AG08395 (cell line): ENCODE results near the gene ZNF326.
A peak's percentile ranks its signal among the peaks of the same experiment; 100 is the strongest.
"Not testable (repeated sequence)": the region's sequence is repeated elsewhere in the genome, so short reads cannot be mapped to it uniquely, and the experiment has no call there.

Experiments used
- DNase-seq: peaks from one replicate; pipeline ENCODE4 v3.0.0; 2012; ENCODE audit warnings: mixed read lengths, low spot score

Gene ZNF326

GRCh38 chr1:89996450-89997110 lies 1.7 kb downstream of the ZNF326 start:
- DNase-seq: no peak

DNA sequence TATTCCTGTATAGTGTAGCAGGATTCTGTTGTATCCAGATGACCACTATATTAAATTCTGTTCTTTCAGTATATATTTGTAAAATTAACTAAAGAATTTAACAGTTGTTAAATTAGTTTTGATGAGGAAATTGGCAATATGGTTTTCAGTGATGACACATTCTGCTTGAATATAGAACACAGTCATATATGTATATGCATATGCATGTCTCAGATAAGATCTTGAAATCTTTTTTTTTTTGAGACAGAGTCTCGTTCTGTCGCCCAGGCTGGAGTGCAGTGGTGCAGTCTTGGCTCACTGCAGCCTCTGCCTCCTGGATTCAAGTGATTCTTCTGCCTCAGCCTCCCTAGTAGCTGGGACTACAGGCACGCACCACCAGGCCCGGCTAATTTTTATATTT lies 2.2 kb downstream of the ZNF326 start:
- DNase-seq: not testable (repeated sequence)

DNA sequence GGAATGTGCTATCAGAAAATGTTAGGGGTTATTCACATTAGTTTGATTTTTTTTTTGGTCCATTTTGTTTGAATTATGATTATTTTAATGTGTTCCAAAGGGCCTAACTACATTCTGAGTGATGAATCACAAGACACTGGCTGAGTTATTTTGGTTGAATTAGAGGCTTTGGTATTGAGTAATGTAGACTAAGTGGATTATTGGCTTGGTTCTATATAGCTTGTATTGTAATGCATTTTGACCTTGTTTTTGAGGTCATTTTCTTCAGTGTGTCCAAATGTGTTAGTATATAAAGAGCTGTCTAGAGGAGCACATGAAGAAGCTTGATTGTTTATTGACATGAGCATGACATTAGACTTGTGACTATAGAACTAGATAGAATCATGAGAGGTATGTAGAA lies 3.4 kb downstream of the ZNF326 start:
- DNase-seq: no peak

DNA sequence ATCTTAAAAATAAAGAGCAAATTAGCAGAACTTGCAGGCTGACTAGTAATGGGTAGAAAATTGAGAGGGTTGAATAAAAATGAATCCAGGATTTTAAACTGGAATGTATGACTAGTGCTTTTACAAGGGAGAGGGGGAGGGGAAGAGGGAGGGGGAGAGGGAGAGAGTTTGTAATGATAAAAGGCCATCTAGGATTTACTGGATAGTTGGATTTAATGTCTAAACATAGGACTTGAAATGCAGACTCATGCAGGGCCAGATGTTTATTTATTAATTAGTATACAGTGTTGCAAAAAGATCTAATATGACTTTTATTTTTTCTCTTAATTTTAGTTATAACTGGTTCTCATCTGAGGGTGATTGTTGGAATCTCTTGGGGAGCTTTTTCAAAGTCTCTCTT lies 4.3 kb downstream of the ZNF326 start:
- no peak for DNase-seq

- no peak for DNase-seq
Observed at GRCh38 chr1:89999628-90000027, 4.7 kb downstream of the ZNF326 start.

- no peak for DNase-seq
Observed at GRCh38 chr1:90000934-90001676, 6.2 kb downstream of the ZNF326 start.

GRCh38 chr1:90007979-90008404 lies 13.1 kb downstream of the ZNF326 start:
- DNase-seq: no peak

DNA sequence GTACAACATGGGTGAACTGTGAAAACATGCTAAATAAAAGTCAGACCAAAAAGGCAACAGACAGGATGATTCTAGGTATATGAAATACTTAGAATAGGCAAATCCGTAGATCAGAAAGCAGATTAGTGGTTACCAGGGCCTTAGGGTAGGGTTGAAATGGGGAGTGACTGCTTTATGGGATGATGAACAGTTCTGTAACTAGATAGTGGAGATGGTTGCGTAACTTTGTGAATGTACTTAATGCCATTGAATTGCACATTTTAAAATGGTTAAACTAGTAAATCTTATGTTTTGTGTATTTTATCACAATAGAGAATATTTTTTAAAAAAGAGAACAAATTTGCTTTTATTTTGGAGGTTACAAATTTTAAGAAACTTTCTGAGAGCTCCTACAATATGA lies 17.4 kb downstream of the ZNF326 start:
- DNase-seq: no peak

DNA sequence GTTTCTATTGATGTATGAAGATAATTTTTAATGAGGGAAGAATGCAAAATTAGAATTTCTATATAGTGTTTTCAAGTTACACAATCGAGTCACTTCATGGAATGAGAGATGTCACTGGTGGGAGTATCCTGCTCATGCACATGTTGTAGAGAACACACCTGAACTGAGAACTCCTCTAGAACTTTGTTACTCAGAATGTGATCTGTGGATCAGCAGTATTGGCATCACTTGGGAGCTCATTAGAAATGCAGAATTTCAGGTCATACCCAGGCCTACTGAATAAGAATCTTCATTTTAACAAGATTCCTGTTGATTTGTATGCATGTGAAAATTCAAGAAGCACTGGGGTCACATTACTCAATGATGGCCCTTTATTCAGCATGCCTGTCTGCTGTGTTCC lies 28.8 kb downstream of the ZNF326 start:
- no peak for DNase-seq

- DNase-seq: no peak
Observed at GRCh38 chr1:90027281-90027680, 32.4 kb downstream of the ZNF326 start.

DNA sequence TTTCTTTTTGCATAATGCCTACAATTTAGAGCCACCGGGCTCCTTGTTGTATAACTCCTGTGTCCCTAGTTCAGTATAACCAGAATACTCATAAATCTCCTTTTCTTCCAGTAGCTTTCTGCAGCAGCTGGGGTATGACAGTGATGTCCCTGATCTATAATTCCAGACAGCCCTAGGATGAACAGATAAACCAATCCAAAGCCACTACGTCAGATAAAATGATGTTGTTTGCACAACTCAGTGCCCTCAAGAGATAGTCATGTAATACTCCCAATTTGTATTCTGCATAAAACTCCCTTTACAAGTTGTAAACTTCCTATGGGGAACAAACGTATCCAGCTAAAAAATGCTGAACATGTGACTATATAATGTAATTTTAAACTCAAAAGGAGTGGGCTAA lies 44.7 kb downstream of the ZNF326 start:
- no peak for DNase-seq

DNA sequence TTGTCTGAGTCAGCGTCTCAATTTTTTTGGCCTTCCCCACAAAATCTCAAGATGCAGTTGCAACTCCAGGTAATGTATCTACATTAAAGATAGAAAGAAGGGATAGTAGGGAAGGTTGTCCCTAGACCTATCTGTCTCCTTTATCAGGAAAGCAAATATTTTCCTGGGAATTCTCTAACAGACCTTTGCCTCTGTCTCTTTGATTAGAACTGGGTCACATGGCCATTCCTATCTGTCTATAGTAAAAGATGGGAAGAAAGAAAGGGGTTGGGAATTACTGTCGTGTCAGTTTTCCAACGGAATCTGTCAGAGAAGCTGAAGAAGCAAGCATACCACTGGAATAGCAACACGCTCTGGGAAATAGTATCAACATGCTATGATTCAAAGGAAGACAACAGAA lies 48.7 kb downstream of the ZNF326 start:
- no peak for DNase-seq

GRCh38 chr1:90044346-90044745 lies 49.4 kb downstream of the ZNF326 start:
- no peak for DNase-seq

DNA sequence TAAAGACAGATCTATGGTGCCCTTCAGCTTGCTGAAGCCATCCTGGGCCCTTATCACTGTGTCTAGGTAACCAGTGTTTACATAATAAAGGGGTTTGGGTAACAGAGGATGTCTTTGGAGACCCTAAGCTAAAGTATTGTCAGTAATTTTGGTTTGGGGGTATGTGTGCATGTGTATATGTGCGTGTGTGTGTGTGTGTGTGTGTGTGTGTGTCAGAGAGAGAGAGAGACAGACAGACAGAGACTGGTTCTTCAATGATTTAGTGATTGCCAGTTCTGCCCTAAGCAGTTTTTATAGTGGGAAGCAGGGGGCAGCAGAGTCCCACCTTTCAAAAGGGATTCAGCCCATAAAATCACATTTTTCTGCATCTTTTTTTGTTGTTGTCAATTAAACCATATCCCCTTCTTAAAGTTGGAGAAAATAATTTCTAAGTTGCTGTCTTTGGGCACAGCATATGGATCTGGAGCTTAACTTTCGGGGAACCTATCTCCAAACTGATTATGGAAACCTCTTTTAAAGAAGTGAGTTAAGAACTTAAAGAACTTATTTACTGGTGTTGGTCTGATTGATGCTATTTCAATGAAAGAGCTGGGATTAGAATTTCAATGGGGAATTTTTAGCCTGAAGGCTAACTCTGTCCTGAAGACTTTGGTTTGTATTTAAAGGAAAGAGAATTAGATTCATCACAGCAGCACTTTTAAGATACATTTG lies 51.1 kb downstream of the ZNF326 start:
- peak; percentile 23 for DNase-seq

DNA sequence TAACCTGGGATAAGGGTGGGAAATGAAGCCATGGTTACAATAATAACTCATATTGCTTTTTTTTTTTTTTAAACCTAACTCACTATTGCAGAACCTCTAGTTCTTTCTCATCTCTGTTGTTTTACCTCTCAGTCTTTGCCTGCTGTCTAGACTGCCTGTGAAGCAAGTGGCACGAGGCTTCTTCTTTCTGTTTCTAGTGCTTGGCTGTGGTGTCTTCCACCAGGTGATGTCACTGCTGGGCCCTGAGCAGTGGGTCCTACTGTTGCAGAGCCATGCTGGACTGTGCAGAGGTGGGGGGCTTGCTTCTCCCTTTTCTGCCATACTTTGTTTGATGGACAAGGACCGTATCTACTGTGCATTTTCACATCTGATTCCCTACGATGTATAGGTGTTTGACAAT lies 51.7 kb downstream of the ZNF326 start:
- DNase-seq: no peak

DNA sequence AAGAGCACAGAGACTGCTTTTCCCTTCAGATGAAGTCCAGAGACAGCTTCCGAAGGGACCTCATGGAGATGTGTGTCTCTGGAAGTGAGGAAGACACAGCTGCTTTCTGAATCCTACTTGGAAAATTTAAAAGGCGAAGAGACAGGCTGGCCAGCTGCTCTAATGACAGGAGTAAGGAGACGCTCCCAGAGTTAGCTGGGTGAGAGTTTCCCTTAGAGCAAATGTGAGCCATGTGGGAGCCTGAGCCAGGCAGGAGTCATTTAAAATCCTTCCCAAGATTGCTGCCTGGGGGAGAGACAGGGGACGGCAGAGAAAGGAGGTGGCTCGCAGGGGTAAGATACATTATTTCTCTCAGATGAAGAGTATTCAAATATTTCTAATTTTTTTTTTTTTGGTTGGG lies 53.1 kb downstream of the ZNF326 start:
- DNase-seq: peak; percentile 6

DNA sequence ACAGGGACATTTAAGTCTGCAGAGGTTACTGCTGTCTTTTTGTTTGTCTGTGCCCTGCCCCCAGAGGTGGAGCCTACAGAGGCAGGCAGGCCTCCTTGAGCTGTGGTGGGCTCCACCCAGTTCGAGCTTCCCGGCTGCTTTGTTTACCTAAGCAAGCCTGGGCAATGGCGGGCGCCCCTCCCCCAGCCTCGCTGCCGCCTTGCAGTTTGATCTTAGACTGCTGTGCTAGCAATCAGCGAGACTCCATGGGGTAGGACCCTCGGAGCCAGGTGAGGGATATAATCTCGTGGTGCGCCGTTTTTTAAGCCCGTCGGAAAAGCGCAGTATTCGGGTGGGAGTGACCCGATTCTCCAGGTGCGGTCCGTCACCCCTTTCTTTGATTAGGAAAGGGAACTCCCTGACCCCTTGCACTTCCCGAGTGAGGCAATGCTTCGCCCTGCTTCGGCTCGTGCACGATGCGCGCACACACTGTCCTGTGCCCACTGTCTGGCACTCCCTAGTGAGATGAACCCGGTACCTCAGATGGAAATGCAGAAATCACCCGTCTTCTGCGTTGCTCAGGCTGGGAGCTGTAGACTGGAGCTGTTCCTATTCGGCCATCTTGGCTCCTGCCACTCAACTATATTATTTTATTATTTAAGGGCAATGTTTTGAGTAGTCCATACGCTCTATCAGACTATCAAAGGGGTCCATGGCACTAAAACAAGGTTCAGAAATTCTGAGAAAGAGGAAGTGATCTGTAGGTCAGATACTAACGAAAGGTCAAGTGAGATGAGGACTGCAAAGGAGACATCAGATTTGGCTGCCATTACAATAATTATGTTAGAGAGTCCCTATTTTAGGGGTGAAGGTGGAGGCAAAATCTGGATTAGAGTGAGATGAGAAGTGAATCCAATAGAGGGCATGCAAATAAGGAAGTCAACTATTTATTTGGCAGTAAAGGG lies 68.1 kb downstream of the ZNF326 start:
- not testable (repeated sequence) for DNase-seq

DNA sequence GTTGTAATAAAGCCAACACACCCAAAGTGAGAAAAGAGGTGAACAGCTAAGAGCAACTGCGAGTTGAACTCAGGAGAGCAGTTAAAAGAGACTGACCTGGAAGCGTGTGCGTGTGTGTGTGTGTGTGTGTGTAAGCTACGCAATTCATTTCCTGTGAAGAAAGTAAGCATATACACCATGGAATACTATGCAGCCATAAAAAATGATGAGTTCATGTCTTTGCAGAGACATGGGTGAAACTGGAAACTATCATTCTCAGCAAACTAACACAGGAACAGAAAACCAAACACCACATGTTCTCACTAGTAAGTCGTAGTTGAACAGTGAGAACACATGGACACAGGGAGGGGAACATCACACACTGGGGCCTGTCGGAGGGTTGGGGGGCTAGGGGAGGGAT lies 69.2 kb downstream of the ZNF326 start:
- DNase-seq: not testable (repeated sequence)

- DNase-seq: no peak
Observed at GRCh38 chr1:90067194-90067931, 72.5 kb downstream of the ZNF326 start.

- no peak for DNase-seq
Observed at GRCh38 chr1:90068611-90069280, 73.8 kb downstream of the ZNF326 start.

DNA sequence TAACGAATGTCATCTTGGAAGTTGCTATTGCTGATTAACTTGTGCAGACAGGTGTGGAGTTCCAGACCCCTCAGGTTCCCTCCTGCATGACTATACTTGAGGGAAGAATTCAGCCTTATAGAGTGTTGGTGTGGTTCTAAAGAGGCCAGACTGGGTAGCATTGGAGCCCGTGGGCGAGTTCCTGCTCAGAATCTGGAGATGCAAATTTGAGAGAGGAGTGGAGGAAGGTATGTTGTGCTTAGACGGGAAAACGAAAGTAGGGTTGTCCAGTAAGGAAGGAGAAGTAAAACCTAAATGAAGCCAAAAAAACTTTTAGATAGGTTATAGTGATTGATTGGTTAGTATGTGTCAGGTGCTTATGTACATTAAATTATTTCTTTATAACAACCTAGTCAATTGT lies 79.2 kb downstream of the ZNF326 start:
- no peak for DNase-seq
